Measurements from ENCODE around the gene AHCYL2. TPM values are rescaled to one million over a fixed set of nuclear protein-coding genes. Genes with fewer than 3 reads are reported as not detected.

Gene AHCYL2
- total and polyA plus RNA-seq, 2 of the 8 experiments (the other 6 are each of a cell fraction or from before 2014, with no cell fraction given): 20.7 to 25.4 TPM

DNA sequence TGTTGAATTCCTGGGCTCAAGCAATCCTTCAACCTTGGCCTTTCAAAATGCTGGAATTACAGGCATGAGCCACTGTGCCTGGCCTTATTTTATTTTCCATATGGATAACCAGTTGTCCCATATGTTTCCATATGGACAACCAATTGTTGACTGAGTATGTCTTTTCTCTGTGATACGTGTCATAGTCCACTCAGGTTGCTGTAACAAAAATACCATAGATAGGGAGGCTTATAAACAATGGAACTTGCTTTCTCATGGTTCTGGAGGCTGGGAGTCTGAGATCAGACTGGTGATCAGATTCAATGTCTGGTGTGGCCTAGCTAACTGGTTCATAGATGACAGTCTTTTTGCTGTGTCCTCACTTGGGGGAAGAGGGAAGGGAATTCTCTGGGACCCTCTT, 19.4 kb downstream of the AHCYL2 start:
- Histone ChIP-seq H3K9me3 (ENCODE audit: insufficient read depth in 2 of 2, low read depth in 1 of 2, low read length in 1 of 2) (no peaks in the 10 kb centered on the region; a peak in 1 of 4 replicates), H3K36me3 (ENCODE audit: control insufficient read depth in 2 of 4, insufficient read depth in 4 of 4, low read length in 3 of 4) (no peaks in the 10 kb centered on the region; a peak in 1 of 8 replicates), H3K56ac (replicated peaks; ENCODE audit: insufficient read length, low read depth, low read length) (no peak overlapping the region), H4K8ac (ENCODE audit: extremely low read depth, insufficient read depth, low read length) (no peak overlapping the region), H2AK5ac (ENCODE audit: low read depth, low read length) (no peak overlapping the region), H3K79me1 (ENCODE audit: low read depth, low read length) (0 out of 2 replicates have a peak, but pooled peaks cover 2% of the 10 kb centered on the region), H2AFZ (ENCODE audit: low read length) (no peak overlapping the region), H2BK20ac (ENCODE audit: low read length) (no peak overlapping the region), H3K27ac (ENCODE audit: low read depth, low read length) (no peak overlapping the region), H3K4me2 (ENCODE audit: insufficient read depth in 1 of 2, low read depth in 2 of 2, low read length in 2 of 2) (no peak overlapping the region), H3K9ac (replicated peaks in 1 of 4; ENCODE audit: extremely low read depth in 1 of 4, low read depth in 3 of 4, low read length in 3 of 4) (no peak overlapping the region), H2BK12ac (ENCODE audit: low read depth, low read length) (no peak overlapping the region), H3K23ac (ENCODE audit: insufficient read length) (no peak overlapping the region), H3K14ac (ENCODE audit: insufficient read length) (no peak overlapping the region), H3K4me1 (replicated peaks in 1 of 4; ENCODE audit: control insufficient read depth in 3 of 4, insufficient read depth in 4 of 4, low read length in 3 of 4) (peaks cover 0 to 7% (median 2%) of the 10 kb centered on the region in 4 experiments; a peak in 2 of 7 replicates), H4K20me1 (replicated peaks in 1 of 2; ENCODE audit: control insufficient read depth in 1 of 2, insufficient read depth in 2 of 2, low read length in 2 of 2) (no peaks in the 10 kb centered on the region), H4K5ac (ENCODE audit: insufficient read length, low read depth, low read length) (no peak overlapping the region), H4K91ac (replicated peaks; ENCODE audit: insufficient read length, low read length) (no peak overlapping the region), H3K79me2 (ENCODE audit: control insufficient read depth in 1 of 2, insufficient read depth in 2 of 2, low read length in 2 of 2) (peaks cover 0 to 36% of the 10 kb centered on the region in 2 experiments; a peak in 2 of 4 replicates), H3K18ac (ENCODE audit: extremely low read depth, low read length) (no peak overlapping the region), H2BK15ac (ENCODE audit: low read length) (no peak overlapping the region), H2BK5ac (ENCODE audit: low read depth, low read length) (no peak overlapping the region), H3K4me3 (ENCODE audit: extremely low read depth in 1 of 4, insufficient read depth in 2 of 4, low read depth in 3 of 4, low read length in 4 of 4) (no peak overlapping the region), H2BK120ac (replicated peaks; ENCODE audit: low read depth, low read length) (no peak overlapping the region), H3K27me3 (replicated peaks in 1 of 4; ENCODE audit: control insufficient read depth in 3 of 4, extremely low read depth in 1 of 4, insufficient read depth in 3 of 4, low read length in 3 of 4) (no peaks in the 10 kb centered on the region), H3K4ac (replicated peaks; ENCODE audit: insufficient read length, low read depth, low read length) (no peak overlapping the region), H3K23me2 (ENCODE audit: low read depth, low read length) (no peaks in the 10 kb centered on the region)
- ChIA-PET POLR2A (ENCODE audit: partially characterized antibody) (interaction anchor here (1.6 kb wide), 1 partner anchor 10 kb away, joined by 4 read pairs; no protein-coding TSS in a partner anchor), CTCF (ENCODE audit: partially characterized antibody) (no interaction called here)
- WGBS, 2 experiments (ENCODE audit: extremely low coverage in 1 of 2, insufficient coverage in 1 of 2, insufficient read length in 1 of 2, insufficient replicate concordance in 2 of 2, low coverage in 1 of 2, low lambda C conversion rate in 2 of 2, missing lambda C conversion rate in 1 of 2): 89% methylated on average over 1 of the region's 1 CpG; no CpG with 5 or more reads in 1 of the 2 experiments
- DNase-seq (ENCODE audit: low read depth in 1 of 2, low spot score in 2 of 2): no peak
- FAIRE-seq: no peak
- TF ChIP-seq NANOG (IDR thresholded peaks at IDR 0.05; ENCODE audit: insufficient read depth, low read depth, low read length, poor library complexity, severe bottlenecking) (no peak), JUN (IDR thresholded peaks at IDR 0.05; ENCODE audit: low read depth, low read length) (no peak), SAP30 (IDR thresholded peaks at IDR 0.05; ENCODE audit: insufficient read depth, insufficient replicate concordance, low read length) (no peak), JUND (IDR thresholded peaks at IDR 0.05; ENCODE audit: low read length) (no peak), SIRT6 (IDR thresholded peaks at IDR 0.05; ENCODE audit: low read length) (no peak), CEBPB (IDR thresholded peaks at IDR 0.05; ENCODE audit: low read depth, low read length) (no peak), PHF8 (conservative IDR thresholded peaks at IDR 0.05; ENCODE audit: low read depth, low read length) (no peak), RXRA (IDR thresholded peaks at IDR 0.05; ENCODE audit: insufficient read depth, low read depth, low read length) (no peak), ASH2L (IDR thresholded peaks at IDR 0.05; ENCODE audit: low read length) (no peak), POU5F1 (IDR thresholded peaks at IDR 0.05; ENCODE audit: low read depth, low read length) (no peak), SUZ12 (IDR thresholded peaks at IDR 0.05; ENCODE audit: low read length) (no peak)
- TF ChIP-seq, protein P1, sequence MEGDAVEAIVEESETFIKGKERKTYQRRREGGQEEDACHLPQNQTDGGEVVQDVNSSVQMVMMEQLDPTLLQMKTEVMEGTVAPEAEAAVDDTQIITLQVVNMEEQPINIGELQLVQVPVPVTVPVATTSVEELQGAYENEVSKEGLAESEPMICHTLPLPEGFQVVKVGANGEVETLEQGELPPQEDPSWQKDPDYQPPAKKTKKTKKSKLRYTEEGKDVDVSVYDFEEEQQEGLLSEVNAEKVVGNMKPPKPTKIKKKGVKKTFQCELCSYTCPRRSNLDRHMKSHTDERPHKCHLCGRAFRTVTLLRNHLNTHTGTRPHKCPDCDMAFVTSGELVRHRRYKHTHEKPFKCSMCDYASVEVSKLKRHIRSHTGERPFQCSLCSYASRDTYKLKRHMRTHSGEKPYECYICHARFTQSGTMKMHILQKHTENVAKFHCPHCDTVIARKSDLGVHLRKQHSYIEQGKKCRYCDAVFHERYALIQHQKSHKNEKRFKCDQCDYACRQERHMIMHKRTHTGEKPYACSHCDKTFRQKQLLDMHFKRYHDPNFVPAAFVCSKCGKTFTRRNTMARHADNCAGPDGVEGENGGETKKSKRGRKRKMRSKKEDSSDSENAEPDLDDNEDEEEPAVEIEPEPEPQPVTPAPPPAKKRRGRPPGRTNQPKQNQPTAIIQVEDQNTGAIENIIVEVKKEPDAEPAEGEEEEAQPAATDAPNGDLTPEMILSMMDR (IDR thresholded peaks at IDR 0.05; ENCODE audit: control extremely low read depth in 1 of 3, insufficient read depth in 1 of 3, low read depth in 1 of 3, low read length in 3 of 3): no peak
